A549 (cell line): ENCODE measurements around the gene PLD1. TPM values are rescaled to one million over a fixed set of nuclear protein-coding genes. Genes with fewer than 3 reads are reported as not detected.
"Not testable (repeated sequence)": the region's sequence is repeated elsewhere in the genome, so short reads cannot be mapped to it uniquely, and the experiment has no call there.

Experiments used
- ATAC-seq, 2 experiments: fragments of 200-7000 bp in 1 of 2; fragments of >200 bp in 1 of 2; cut with Nextera tagmentation in 1 of 2; cut with Tn5 transposase in 1 of 2; 3 replicates each; pipeline versions ENCODE4 v1.8.0 to v1.9.1; 2018 to 2020; ENCODE audit warnings: mild to moderate bottlenecking in 1 of 2, moderate library complexity in 1 of 2
- CTCF ChIA-PET: fragments of 300-600 bp; sonication (Branson Sonifier 250); formaldehyde crosslinking; extraction: SDS; loops from one replicate; lab custom pipeline; 2021; ENCODE audit warnings: antibody characterized with exemption, inconsistent platforms; lab: Yijun Ruan, JAX
- POLR2A ChIA-PET: fragments of 350-600 bp; formaldehyde crosslinking; extraction: SDS; loops from one replicate; lab custom pipeline; 2021; ENCODE audit warnings: antibody characterized with exemption, inconsistent platforms; lab: Yijun Ruan, JAX
- DNase-seq, 2 experiments: peaks; one replicate each; pipeline versions ENCODE4 v3.0.0 to v3.0.0-alpha.2; 2011 to 2016; ENCODE audit warnings: low read depth in 1 of 2, low spot score in 1 of 2
- FAIRE-seq: peaks from 2 replicates; lab custom pipeline; 2011; peaks lifted over from hg19 to GRCh38; lab: Jason Lieb, UNC
- H3K27ac ChIP-seq, 2 experiments: fragments of >200 bp; sonication (Bioruptor Twin); formaldehyde crosslinking; 3 replicates each; pipeline ENCODE4 v1.5.1; 2016 to 2017
- H3K4me1 ChIP-seq: fragments of >200 bp; sonication (Bioruptor Twin); formaldehyde crosslinking; 3 replicates; pipeline ENCODE4 v1.6.1; 2016
- H3K4me2 ChIP-seq: fragments of >200 bp; sonication (Bioruptor Twin); formaldehyde crosslinking; 3 replicates; pipeline ENCODE4 v1.6.1; 2016
- H3K4me3 ChIP-seq: fragments of >200 bp; sonication (Bioruptor Twin); formaldehyde crosslinking; 3 replicates; pipeline ENCODE4 v1.5.1; 2016
- H3K9me3 ChIP-seq: fragments of >200 bp; sonication (Bioruptor Twin); formaldehyde crosslinking; 3 replicates; pipeline ENCODE4 v1.6.1; 2016
- BCL3 ChIP-seq: fragments of >200 bp; sonication (Bioruptor Twin); formaldehyde crosslinking; IDR thresholded peaks from 3 replicates; pipeline ENCODE4 v1.6.1; 2016
- CBX2 ChIP-seq: fragments of 200-600 bp; sonication (generic); IDR thresholded peaks from 2 replicates; pipeline ENCODE4 v1.6.1; 2016; ENCODE audit warnings: low read depth, mild to moderate bottlenecking, borderline replicate concordance
- ESRRA ChIP-seq: fragments of 150-350 bp; IDR thresholded peaks from 2 replicates; pipeline ENCODE4 v1.6.1; 2014; ENCODE audit warnings: mild to moderate bottlenecking, low read length, borderline replicate concordance
- FOSB ChIP-seq: fragments of 250-450 bp; sonication (Bioruptor Pico); IDR thresholded peaks from 2 replicates; pipeline ENCODE4 v1.5.0; 2020; ENCODE audit warnings: mild to moderate bottlenecking, moderate library complexity
- HEYL ChIP-seq: fragments of 250-450 bp; sonication (Bioruptor Pico); IDR thresholded peaks from 2 replicates; pipeline ENCODE4 v1.8.0; 2021; ENCODE audit warnings: mild to moderate bottlenecking, moderate library complexity
- HOXB13 ChIP-seq: fragments of 250-450 bp; sonication (Bioruptor Pico); IDR thresholded peaks from 2 replicates; pipeline ENCODE4 v1.5.0; 2020; ENCODE audit warnings: low read depth, mild to moderate bottlenecking, moderate library complexity
- KDM1A ChIP-seq: fragments of 200-600 bp; sonication (generic); IDR thresholded peaks from 2 replicates; pipeline ENCODE4 v1.6.1; 2016; ENCODE audit warnings: low read depth, mild to moderate bottlenecking
- MAFK ChIP-seq: fragments of 450-650 bp; IDR thresholded peaks from 2 replicates; pipeline ENCODE4 v1.6.1; 2014; ENCODE audit not compliant: partially characterized antibody
- NPAS2 ChIP-seq: fragments of 250-450 bp; sonication (Bioruptor Pico); IDR thresholded peaks from 2 replicates; pipeline ENCODE4 v1.8.0; 2022; ENCODE audit warnings: mild to moderate bottlenecking, moderate library complexity, borderline replicate concordance
- NR3C1 ChIP-seq: fragments of >200 bp; sonication (Bioruptor Twin); formaldehyde crosslinking; IDR thresholded peaks from 3 replicates; pipeline ENCODE4 v1.6.1; 2017
- POLR2AphosphoS2 ChIP-seq: conservative IDR thresholded peaks from 2 replicates; pipeline ENCODE4 v1.6.1; 2012; ENCODE audit warnings: low read length, improper control_type of control experiment, inconsistent platforms
- RAD21 ChIP-seq, 2 experiments: fragments of >200 bp in 1 of 2; sonication (Bioruptor Twin) in 1 of 2; formaldehyde crosslinking in 1 of 2; IDR thresholded peaks in 1 of 2; conservative IDR thresholded peaks in 1 of 2; 2 replicates in 1 of 2; 3 replicates in 1 of 2; pipeline ENCODE4 v1.6.1; 2012 to 2018; ENCODE audit warnings: inconsistent platforms in 1 of 2
- RCOR1 ChIP-seq: fragments of 150-350 bp; IDR thresholded peaks from 2 replicates; pipeline ENCODE4 v1.6.1; 2014; ENCODE audit warnings: antibody characterized with exemption, low read length, low read depth
- ZSCAN20 ChIP-seq: fragments of 250-450 bp; sonication (Bioruptor Pico); IDR thresholded peaks from 2 replicates; pipeline ENCODE4 v1.8.0; 2022; ENCODE audit warnings: mild to moderate bottlenecking, moderate library complexity
- WGBS: methylation state at CpG from one replicate; pipeline ENCODE4 v1.1.6; 2017; ENCODE audit errors: missing lambda C conversion rate; 5-methylcytosine and 5-hydroxymethylcytosine counted together
- polyA plus RNA-seq, 4 experiments: library from polyadenylated mRNA; depleted of rRNA in 3 of 4; stranded (reverse); fragments of >200 nt; fragmentation: RNase III in 1 of 4; extraction: RNeasy Plus Mini Kit Qiagen cat#74134 plus additional on column Dnase treatment in 1 of 4; gene quantifications; 2 replicates in 3 of 4; 3 replicates in 1 of 4; pipeline ENCODE4 v1.2.3, GENCODE V29; 2011 to 2017
- TF ChIP-seq, protein P1 (sequence below): IDR thresholded peaks from 2 replicates; pipeline ENCODE4 v1.6.1; 2012; ENCODE audit warnings: low read depth, borderline replicate concordance
- TF ChIP-seq, protein P2 (sequence below): fragments of 200-600 bp; sonication (generic); IDR thresholded peaks from 2 replicates; pipeline ENCODE4 v1.6.1; 2016; ENCODE audit warnings: antibody characterized with exemption, mild to moderate bottlenecking, moderate library complexity

PLD1 gene
- polyA plus RNA-seq, 2 of the 4 experiments (the other 2 are of a cell fraction): 6.6 to 27.2 TPM

DNA sequence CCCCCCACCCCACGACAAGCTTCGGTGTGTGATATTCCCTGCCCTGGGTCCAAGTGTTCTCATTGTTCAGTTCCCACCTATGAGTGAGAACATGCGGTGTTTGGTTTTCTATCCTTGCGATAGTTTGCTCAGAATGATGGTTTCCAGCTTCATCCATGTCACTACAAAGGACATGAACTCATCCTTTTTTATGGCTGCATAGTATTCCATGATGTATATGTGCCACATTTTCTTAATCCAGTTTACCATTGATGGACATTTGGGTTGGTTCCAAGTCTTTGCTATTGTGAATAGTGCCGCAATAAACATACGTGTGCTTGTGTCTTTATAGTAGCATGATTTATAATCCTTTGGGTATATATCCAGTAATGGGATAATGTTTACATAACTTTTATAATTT, 4.4 kb upstream of the PLD1 start:
- POLR2A ChIA-PET: not testable (repeated sequence)

DNA sequence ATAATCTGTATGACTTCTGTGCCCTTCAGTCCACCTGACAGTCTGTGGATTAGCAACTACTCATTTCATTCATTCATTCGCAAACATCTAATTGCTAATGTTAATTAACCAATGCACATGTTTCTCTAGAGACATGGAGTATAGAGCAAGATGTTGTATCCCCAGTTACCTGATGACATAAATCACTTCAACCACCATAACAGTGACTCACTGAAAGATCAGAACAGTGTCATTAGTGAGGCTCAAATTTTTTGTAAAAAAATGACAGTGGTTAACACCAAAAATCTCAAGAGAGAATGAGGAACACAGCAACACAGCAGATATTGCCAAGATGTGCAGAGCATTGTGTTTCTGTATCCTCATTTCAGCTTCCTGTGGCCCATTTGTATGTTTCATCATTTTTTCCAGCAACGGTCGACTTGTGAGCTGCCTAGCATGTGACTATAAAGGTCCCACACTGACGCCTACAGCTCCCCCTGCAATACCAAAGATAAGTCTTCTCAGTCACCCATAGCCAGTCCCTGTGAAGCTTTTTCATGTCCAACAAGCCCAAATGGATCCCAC, 3.7 kb upstream of the PLD1 start:
- FAIRE-seq (no peak), DNase-seq (no peak), ATAC-seq (no peak)
- ChIA-PET CTCF (no interaction called here), POLR2A (no interaction called here)
- TF ChIP-seq RCOR1: no peak
- 82% methylated on average over 4 of the region's 4 CpGs for WGBS
- Histone ChIP-seq H3K27ac (peak overlapping the region; percentile 77 to 94), H3K4me3 (no peak overlapping the region), H3K9me3 (0 out of 3 replicates have a peak, but pooled peaks cover 3% of the 10 kb centered on the region), H3K4me2 (no peak overlapping the region), H3K4me1 (peaks cover 37% of the 10 kb centered on the region)

More for the DNA sequence above, 4.4 kb upstream of the PLD1 start:
- H3K4me2 ChIP-seq, H3K9me3 ChIP-seq, DNase-seq, H3K27ac ChIP-seq, ATAC-seq, CTCF ChIA-PET, H3K4me3 ChIP-seq, FAIRE-seq: not testable (repeated sequence)
- peaks cover 37% of the 10 kb centered on the region for H3K4me1 ChIP-seq
- 91% methylated on average over 6 of the region's 6 CpGs for WGBS
- TF ChIP-seq KDM1A: peak; percentile 63; the same call in 1 of the 2 replicates

DNA sequence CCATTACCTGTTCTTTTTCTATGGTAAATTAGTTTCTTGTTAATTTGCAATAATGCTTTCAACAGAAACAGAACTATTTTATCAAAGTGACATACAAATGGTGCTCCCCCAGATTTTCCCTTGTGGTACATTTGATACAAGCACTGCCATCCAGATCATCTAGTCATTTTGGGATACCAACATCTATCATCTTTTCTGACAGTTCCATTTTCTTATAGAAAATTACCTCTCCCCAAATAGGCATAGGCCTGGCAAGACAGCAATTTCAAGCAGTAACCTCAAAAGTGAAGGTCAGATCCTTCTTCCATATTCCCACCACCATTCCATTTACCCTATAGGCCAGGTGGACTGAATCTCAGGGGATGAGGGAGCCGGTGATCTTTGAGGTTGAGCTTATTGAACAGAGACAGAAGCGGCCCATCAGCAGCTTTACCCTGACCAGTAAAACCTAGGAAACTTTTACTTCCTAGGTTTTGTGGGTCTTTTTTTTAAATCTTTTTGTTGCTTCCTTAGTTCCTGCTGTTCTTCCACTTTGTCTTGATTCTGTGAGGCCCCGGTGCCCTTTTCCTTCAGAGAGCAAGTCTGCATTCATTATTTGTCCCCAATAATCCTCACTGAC, 3.1 kb upstream of the PLD1 start:
- ATAC-seq (no peak), FAIRE-seq (no peak), DNase-seq (no peak)
- Histone ChIP-seq H3K9me3 (0 out of 3 replicates have a peak, but pooled peaks cover 3% of the 10 kb centered on the region), H3K4me2 (peak overlapping the region; percentile 92; the same call in 2 of the 3 replicates), H3K27ac (peak overlapping the region; percentile 77 to 94), H3K4me1 (peaks cover 40% of the 10 kb centered on the region), H3K4me3 (no peak overlapping the region)
- TF ChIP-seq CBX2 (no peak), HOXB13 (CRISPR knock-in tag) (no peak), FOSB (CRISPR knock-in tag) (no peak), HEYL (no peak), ZSCAN20 (no peak), POLR2AphosphoS2 (no peak), NR3C1 (no peak), BCL3 (no peak), RAD21 (conservative IDR thresholded peaks at IDR 0.05 in 1 of 2, IDR thresholded peaks at IDR 0.05 in 1 of 2) (no peak), ESRRA (no peak), MAFK (no peak), NPAS2 (CRISPR knock-in tag) (no peak)
- TF ChIP-seq, protein P1, sequence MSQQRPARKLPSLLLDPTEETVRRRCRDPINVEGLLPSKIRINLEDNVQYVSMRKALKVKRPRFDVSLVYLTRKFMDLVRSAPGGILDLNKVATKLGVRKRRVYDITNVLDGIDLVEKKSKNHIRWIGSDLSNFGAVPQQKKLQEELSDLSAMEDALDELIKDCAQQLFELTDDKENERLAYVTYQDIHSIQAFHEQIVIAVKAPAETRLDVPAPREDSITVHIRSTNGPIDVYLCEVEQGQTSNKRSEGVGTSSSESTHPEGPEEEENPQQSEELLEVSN: no peak
- TF ChIP-seq, protein P2, sequence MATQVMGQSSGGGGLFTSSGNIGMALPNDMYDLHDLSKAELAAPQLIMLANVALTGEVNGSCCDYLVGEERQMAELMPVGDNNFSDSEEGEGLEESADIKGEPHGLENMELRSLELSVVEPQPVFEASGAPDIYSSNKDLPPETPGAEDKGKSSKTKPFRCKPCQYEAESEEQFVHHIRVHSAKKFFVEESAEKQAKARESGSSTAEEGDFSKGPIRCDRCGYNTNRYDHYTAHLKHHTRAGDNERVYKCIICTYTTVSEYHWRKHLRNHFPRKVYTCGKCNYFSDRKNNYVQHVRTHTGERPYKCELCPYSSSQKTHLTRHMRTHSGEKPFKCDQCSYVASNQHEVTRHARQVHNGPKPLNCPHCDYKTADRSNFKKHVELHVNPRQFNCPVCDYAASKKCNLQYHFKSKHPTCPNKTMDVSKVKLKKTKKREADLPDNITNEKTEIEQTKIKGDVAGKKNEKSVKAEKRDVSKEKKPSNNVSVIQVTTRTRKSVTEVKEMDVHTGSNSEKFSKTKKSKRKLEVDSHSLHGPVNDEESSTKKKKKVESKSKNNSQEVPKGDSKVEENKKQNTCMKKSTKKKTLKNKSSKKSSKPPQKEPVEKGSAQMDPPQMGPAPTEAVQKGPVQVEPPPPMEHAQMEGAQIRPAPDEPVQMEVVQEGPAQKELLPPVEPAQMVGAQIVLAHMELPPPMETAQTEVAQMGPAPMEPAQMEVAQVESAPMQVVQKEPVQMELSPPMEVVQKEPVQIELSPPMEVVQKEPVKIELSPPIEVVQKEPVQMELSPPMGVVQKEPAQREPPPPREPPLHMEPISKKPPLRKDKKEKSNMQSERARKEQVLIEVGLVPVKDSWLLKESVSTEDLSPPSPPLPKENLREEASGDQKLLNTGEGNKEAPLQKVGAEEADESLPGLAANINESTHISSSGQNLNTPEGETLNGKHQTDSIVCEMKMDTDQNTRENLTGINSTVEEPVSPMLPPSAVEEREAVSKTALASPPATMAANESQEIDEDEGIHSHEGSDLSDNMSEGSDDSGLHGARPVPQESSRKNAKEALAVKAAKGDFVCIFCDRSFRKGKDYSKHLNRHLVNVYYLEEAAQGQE: no peak
- ChIA-PET POLR2A (no interaction called here), CTCF (no interaction called here)
- 93% methylated on average over 3 of the region's 3 CpGs for WGBS
